WTC11 (cell line): ENCODE measurements around the gene ADAM8. TPM values are rescaled to one million over a fixed set of nuclear protein-coding genes. Genes with fewer than 3 reads are reported as not detected.

Source experiments
- ATAC-seq: fragments of 200-7000 bp; cut with Tn5 transposase; 2 replicates; pipeline ENCODE4 v1.10.0; 2021; ENCODE audit warnings: mild to moderate bottlenecking, moderate library complexity
- CTCF ChIA-PET: fragments of 300-600 bp; sonication (Branson Sonifier 250); formaldehyde crosslinking; loops from one replicate; lab custom pipeline; 2021; ENCODE audit warnings: antibody characterized with exemption; lab: Charles Lee
- POLR2A ChIA-PET: fragments of 350-600 bp; sonication (Branson Sonifier 250); formaldehyde crosslinking; loops from one replicate; lab custom pipeline; 2021; ENCODE audit warnings: antibody characterized with exemption; lab: Charles Lee
- DNase-seq: peaks from one replicate; pipeline ENCODE4 v3.0.0; 2021; ENCODE audit warnings: low spot score
- H3K27ac Mint-ChIP-seq: 2 replicates; pipeline ENCODE4 v1.8.0; 2021; ENCODE audit warnings: mixed read lengths
- H3K27me3 Mint-ChIP-seq: 2 replicates; pipeline ENCODE4 v1.8.0; 2021; ENCODE audit warnings: low read depth, mild to moderate bottlenecking, moderate library complexity, mixed read lengths
- H3K36me3 Mint-ChIP-seq: 2 replicates; pipeline ENCODE4 v1.8.0; 2021; ENCODE audit warnings: mixed read lengths
- H3K4me1 Mint-ChIP-seq: 2 replicates; pipeline ENCODE4 v1.8.0; 2022; ENCODE audit warnings: mixed read lengths
- H3K4me3 Mint-ChIP-seq: 2 replicates; pipeline ENCODE4 v1.8.0; 2021; ENCODE audit warnings: mild to moderate bottlenecking, moderate library complexity, mixed read lengths
- H3K9me3 Mint-ChIP-seq: 2 replicates; pipeline ENCODE4 v1.8.0; 2021; ENCODE audit warnings: mixed read lengths
- CBFB ChIP-seq: sonication (generic); formaldehyde crosslinking; IDR thresholded peaks from 2 replicates; pipeline ENCODE4 v1.8.1; 2022; ENCODE audit warnings: mild to moderate bottlenecking, low read depth, missing genetic modification reagents
- CREM ChIP-seq: sonication (generic); formaldehyde crosslinking; IDR thresholded peaks from 2 replicates; pipeline ENCODE4 v1.8.1; 2022; ENCODE audit warnings: mild to moderate bottlenecking, missing genetic modification reagents, moderate library complexity
- ETV6 ChIP-seq: sonication (generic); formaldehyde crosslinking; IDR thresholded peaks from 2 replicates; pipeline ENCODE4 v1.8.1; 2022; ENCODE audit warnings: mild to moderate bottlenecking, missing genetic modification reagents
- FOXJ3 ChIP-seq: sonication (generic); formaldehyde crosslinking; IDR thresholded peaks from 2 replicates; pipeline ENCODE4 v1.9.0; 2021; ENCODE audit warnings: missing genetic modification reagents, mild to moderate bottlenecking, borderline replicate concordance
- FOXP1 ChIP-seq: sonication (generic); formaldehyde crosslinking; IDR thresholded peaks from 2 replicates; pipeline ENCODE4 v1.8.0; 2022; ENCODE audit warnings: missing genetic modification reagents, mild to moderate bottlenecking, moderate library complexity, borderline replicate concordance
- JAZF1 ChIP-seq: fragments of 250-450 bp; sonication (Bioruptor Pico); IDR thresholded peaks from 2 replicates; pipeline ENCODE4 v1.9.0; 2021; ENCODE audit warnings: moderate library complexity, mild to moderate bottlenecking, inconsistent platforms
- MYBL2 ChIP-seq: sonication (generic); formaldehyde crosslinking; IDR thresholded peaks from 2 replicates; pipeline ENCODE4 v1.8.1; 2023; ENCODE audit warnings: mild to moderate bottlenecking, moderate library complexity, missing genetic modification reagents
- PRDM15 ChIP-seq: sonication (generic); formaldehyde crosslinking; IDR thresholded peaks from 2 replicates; pipeline ENCODE4 v1.8.0; 2022; ENCODE audit warnings: missing genetic modification reagents
- PRRX2 ChIP-seq: fragments of 250-450 bp; sonication (Bioruptor Pico); IDR thresholded peaks from 2 replicates; pipeline ENCODE4 v1.8.0; 2021; ENCODE audit warnings: mild to moderate bottlenecking
- RELA ChIP-seq: sonication (generic); formaldehyde crosslinking; IDR thresholded peaks from 2 replicates; pipeline ENCODE4 v1.8.1; 2022; ENCODE audit warnings: missing genetic modification reagents, mild to moderate bottlenecking, borderline replicate concordance
- SMAD4 ChIP-seq: sonication (generic); formaldehyde crosslinking; IDR thresholded peaks from 2 replicates; pipeline ENCODE4 v1.8.0; 2022; ENCODE audit warnings: mild to moderate bottlenecking, missing genetic modification reagents
- SP1 ChIP-seq: sonication (generic); formaldehyde crosslinking; conservative IDR thresholded peaks from 2 replicates; pipeline ENCODE4 v1.8.1; 2022; ENCODE audit warnings: missing genetic modification reagents
- ZNF138 ChIP-seq: sonication (generic); formaldehyde crosslinking; conservative IDR thresholded peaks from 2 replicates; pipeline ENCODE4 v1.8.1; 2022; ENCODE audit warnings: mild to moderate bottlenecking, moderate library complexity, missing genetic modification reagents
- total RNA-seq: library from RNA; stranded (reverse); gene quantifications from 3 replicates; pipeline ENCODE4 v1.2.3, GENCODE V29; 2021
- TF ChIP-seq, protein P1 (sequence below): sonication (generic); formaldehyde crosslinking; IDR thresholded peaks from 2 replicates; pipeline ENCODE4 v1.8.1; 2023; ENCODE audit warnings: mild to moderate bottlenecking, missing genetic modification reagents
- TF ChIP-seq, protein P2 (sequence below): sonication (generic); formaldehyde crosslinking; conservative IDR thresholded peaks from 2 replicates; pipeline ENCODE4 v1.8.1; 2023; ENCODE audit warnings: mild to moderate bottlenecking, low read depth, missing genetic modification reagents, moderate library complexity
- TF ChIP-seq, protein P3 (sequence below): fragments of 250-450 bp; sonication (Bioruptor Pico); IDR thresholded peaks from 2 replicates; pipeline ENCODE4 v1.8.0; 2021; ENCODE audit warnings: mild to moderate bottlenecking
- TF ChIP-seq, protein P4 (sequence below): sonication (generic); formaldehyde crosslinking; IDR thresholded peaks from 2 replicates; pipeline ENCODE4 v1.8.0; 2022; ENCODE audit warnings: mild to moderate bottlenecking, missing genetic modification reagents
- TF ChIP-seq, protein P5 (sequence below): sonication (generic); formaldehyde crosslinking; IDR thresholded peaks from 2 replicates; pipeline ENCODE4 v1.8.1; 2023; ENCODE audit warnings: mild to moderate bottlenecking, moderate library complexity, missing genetic modification reagents
- TF ChIP-seq, protein P6 (sequence below): sonication (generic); formaldehyde crosslinking; IDR thresholded peaks from 2 replicates; pipeline ENCODE4 v1.8.0; 2022; ENCODE audit warnings: mild to moderate bottlenecking, missing genetic modification reagents
- TF ChIP-seq, protein P7 (sequence below): sonication (generic); formaldehyde crosslinking; IDR thresholded peaks from 2 replicates; pipeline ENCODE4 v1.8.0; 2023; ENCODE audit warnings: missing genetic modification reagents, mild to moderate bottlenecking, borderline replicate concordance

The ADAM8 gene
- total RNA-seq, 1 experiment from 2014 or later: 7.2 TPM

DNA sequence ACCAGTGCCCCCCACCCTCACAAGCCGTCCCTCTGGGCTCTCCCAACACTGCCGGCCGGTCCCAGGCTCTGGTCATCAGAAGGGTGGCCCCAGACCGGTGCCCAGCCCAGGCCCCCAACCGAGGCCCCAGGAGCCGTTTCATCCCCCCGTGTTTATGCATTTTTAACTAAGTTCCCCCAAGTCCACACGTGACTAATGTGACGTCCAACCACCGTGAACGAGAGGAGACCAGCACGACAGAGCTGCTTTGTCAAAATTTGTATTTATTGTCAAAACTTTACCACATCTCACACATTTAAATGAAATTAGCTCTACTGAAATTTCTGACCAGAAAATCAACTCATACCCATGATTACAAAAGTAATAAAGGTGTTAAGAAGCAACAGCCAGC is 30.4 kb downstream of the ADAM8 start:
- Mint-ChIP-seq H3K9me3 (no peaks in the 10 kb centered on the region), H3K27me3 (no peaks in the 10 kb centered on the region), H3K4me3 (no peak overlapping the region), H3K36me3 (peaks cover 6% of the 10 kb centered on the region; the same call in 1 of the 2 replicates), H3K27ac (no peak overlapping the region), H3K4me1 (peaks cover 34% of the 10 kb centered on the region)
- TF ChIP-seq JAZF1 (no peak), CREM (no peak), PRDM15 (no peak), FOXJ3 (no peak), FOXP1 (no peak), RELA (CRISPR knock-in tag) (no peak), ETV6 (CRISPR knock-in tag) (no peak), ZNF138 (no peak), SMAD4 (no peak), SP1 (CRISPR knock-in tag) (no peak), MYBL2 (CRISPR knock-in tag) (no peak), PRRX2 (CRISPR knock-in tag) (no peak), CBFB (CRISPR knock-in tag) (no peak)
- TF ChIP-seq, protein P1, sequence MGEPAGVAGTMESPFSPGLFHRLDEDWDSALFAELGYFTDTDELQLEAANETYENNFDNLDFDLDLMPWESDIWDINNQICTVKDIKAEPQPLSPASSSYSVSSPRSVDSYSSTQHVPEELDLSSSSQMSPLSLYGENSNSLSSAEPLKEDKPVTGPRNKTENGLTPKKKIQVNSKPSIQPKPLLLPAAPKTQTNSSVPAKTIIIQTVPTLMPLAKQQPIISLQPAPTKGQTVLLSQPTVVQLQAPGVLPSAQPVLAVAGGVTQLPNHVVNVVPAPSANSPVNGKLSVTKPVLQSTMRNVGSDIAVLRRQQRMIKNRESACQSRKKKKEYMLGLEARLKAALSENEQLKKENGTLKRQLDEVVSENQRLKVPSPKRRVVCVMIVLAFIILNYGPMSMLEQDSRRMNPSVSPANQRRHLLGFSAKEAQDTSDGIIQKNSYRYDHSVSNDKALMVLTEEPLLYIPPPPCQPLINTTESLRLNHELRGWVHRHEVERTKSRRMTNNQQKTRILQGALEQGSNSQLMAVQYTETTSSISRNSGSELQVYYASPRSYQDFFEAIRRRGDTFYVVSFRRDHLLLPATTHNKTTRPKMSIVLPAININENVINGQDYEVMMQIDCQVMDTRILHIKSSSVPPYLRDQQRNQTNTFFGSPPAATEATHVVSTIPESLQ: no peak
- TF ChIP-seq, protein P2, sequence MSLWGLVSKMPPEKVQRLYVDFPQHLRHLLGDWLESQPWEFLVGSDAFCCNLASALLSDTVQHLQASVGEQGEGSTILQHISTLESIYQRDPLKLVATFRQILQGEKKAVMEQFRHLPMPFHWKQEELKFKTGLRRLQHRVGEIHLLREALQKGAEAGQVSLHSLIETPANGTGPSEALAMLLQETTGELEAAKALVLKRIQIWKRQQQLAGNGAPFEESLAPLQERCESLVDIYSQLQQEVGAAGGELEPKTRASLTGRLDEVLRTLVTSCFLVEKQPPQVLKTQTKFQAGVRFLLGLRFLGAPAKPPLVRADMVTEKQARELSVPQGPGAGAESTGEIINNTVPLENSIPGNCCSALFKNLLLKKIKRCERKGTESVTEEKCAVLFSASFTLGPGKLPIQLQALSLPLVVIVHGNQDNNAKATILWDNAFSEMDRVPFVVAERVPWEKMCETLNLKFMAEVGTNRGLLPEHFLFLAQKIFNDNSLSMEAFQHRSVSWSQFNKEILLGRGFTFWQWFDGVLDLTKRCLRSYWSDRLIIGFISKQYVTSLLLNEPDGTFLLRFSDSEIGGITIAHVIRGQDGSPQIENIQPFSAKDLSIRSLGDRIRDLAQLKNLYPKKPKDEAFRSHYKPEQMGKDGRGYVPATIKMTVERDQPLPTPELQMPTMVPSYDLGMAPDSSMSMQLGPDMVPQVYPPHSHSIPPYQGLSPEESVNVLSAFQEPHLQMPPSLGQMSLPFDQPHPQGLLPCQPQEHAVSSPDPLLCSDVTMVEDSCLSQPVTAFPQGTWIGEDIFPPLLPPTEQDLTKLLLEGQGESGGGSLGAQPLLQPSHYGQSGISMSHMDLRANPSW: no peak
- TF ChIP-seq, protein P3, sequence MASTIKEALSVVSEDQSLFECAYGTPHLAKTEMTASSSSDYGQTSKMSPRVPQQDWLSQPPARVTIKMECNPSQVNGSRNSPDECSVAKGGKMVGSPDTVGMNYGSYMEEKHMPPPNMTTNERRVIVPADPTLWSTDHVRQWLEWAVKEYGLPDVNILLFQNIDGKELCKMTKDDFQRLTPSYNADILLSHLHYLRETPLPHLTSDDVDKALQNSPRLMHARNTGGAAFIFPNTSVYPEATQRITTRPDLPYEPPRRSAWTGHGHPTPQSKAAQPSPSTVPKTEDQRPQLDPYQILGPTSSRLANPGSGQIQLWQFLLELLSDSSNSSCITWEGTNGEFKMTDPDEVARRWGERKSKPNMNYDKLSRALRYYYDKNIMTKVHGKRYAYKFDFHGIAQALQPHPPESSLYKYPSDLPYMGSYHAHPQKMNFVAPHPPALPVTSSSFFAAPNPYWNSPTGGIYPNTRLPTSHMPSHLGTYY (CRISPR knock-in tag): no peak
- TF ChIP-seq, protein P4, sequence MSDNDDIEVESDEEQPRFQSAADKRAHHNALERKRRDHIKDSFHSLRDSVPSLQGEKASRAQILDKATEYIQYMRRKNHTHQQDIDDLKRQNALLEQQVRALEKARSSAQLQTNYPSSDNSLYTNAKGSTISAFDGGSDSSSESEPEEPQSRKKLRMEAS (CRISPR knock-in tag): no peak
- TF ChIP-seq, protein P5, sequence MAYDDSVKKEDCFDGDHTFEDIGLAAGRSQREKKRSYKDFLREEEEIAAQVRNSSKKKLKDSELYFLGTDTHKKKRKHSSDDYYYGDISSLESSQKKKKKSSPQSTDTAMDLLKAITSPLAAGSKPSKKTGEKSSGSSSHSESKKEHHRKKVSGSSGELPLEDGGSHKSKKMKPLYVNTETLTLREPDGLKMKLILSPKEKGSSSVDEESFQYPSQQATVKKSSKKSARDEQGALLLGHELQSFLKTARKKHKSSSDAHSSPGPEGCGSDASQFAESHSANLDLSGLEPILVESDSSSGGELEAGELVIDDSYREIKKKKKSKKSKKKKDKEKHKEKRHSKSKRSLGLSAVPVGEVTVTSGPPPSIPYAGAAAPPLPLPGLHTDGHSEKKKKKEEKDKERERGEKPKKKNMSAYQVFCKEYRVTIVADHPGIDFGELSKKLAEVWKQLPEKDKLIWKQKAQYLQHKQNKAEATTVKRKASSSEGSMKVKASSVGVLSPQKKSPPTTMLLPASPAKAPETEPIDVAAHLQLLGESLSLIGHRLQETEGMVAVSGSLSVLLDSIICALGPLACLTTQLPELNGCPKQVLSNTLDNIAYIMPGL (CRISPR knock-in tag): no peak
- TF ChIP-seq, protein P6, sequence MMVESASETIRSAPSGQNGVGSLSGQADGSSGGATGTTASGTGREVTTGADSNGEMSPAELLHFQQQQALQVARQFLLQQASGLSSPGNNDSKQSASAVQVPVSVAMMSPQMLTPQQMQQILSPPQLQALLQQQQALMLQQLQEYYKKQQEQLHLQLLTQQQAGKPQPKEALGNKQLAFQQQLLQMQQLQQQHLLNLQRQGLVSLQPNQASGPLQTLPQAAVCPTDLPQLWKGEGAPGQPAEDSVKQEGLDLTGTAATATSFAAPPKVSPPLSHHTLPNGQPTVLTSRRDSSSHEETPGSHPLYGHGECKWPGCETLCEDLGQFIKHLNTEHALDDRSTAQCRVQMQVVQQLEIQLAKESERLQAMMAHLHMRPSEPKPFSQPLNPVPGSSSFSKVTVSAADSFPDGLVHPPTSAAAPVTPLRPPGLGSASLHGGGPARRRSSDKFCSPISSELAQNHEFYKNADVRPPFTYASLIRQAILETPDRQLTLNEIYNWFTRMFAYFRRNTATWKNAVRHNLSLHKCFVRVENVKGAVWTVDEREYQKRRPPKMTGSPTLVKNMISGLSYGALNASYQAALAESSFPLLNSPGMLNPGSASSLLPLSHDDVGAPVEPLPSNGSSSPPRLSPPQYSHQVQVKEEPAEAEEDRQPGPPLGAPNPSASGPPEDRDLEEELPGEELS (CRISPR knock-in tag): no peak
- TF ChIP-seq, protein P7, sequence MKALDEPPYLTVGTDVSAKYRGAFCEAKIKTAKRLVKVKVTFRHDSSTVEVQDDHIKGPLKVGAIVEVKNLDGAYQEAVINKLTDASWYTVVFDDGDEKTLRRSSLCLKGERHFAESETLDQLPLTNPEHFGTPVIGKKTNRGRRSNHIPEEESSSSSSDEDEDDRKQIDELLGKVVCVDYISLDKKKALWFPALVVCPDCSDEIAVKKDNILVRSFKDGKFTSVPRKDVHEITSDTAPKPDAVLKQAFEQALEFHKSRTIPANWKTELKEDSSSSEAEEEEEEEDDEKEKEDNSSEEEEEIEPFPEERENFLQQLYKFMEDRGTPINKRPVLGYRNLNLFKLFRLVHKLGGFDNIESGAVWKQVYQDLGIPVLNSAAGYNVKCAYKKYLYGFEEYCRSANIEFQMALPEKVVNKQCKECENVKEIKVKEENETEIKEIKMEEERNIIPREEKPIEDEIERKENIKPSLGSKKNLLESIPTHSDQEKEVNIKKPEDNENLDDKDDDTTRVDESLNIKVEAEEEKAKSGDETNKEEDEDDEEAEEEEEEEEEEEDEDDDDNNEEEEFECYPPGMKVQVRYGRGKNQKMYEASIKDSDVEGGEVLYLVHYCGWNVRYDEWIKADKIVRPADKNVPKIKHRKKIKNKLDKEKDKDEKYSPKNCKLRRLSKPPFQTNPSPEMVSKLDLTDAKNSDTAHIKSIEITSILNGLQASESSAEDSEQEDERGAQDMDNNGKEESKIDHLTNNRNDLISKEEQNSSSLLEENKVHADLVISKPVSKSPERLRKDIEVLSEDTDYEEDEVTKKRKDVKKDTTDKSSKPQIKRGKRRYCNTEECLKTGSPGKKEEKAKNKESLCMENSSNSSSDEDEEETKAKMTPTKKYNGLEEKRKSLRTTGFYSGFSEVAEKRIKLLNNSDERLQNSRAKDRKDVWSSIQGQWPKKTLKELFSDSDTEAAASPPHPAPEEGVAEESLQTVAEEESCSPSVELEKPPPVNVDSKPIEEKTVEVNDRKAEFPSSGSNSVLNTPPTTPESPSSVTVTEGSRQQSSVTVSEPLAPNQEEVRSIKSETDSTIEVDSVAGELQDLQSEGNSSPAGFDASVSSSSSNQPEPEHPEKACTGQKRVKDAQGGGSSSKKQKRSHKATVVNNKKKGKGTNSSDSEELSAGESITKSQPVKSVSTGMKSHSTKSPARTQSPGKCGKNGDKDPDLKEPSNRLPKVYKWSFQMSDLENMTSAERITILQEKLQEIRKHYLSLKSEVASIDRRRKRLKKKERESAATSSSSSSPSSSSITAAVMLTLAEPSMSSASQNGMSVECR (CRISPR knock-in tag): no peak
- DNase-seq (no peak), ATAC-seq (no peak)
- ChIA-PET POLR2A (interaction anchor here (1.2 kb wide), 1 partner anchor 12 kb away, joined by 3 read pairs; no protein-coding TSS in a partner anchor), CTCF (interaction anchor here (0.6 to 4.1 kb wide), 20 partner anchors 11 to 119 kb away, joined by 3 to 61 read pairs (median 5); partner anchors contain the start of gene ADAM8)
